GM21381 (cell line): Measurements from ENCODE around the gene ABCC3.

Source experiments
- ATAC-seq: cut with Tn5 transposase; IDR thresholded peaks from one replicate; pipeline ENCODE4 v1.9.1; 2021; ENCODE audit warnings: mild to moderate bottlenecking, moderate library complexity; ENCODE audit not compliant: unreplicated experiment

The ABCC3 gene

GRCh38 chr17:50683434-50684287, 49.0 kb downstream of the ABCC3 start:
- no peak for ATAC-seq

- no peak for ATAC-seq
Measured at GRCh38 chr17:50684288-50684611, 49.6 kb downstream of the ABCC3 start.

- no peak for ATAC-seq
Measured at GRCh38 chr17:50684612-50685333, 50.1 kb downstream of the ABCC3 start.

- no peak for ATAC-seq
Measured at GRCh38 chr17:50685334-50685665, 50.6 kb downstream of the ABCC3 start.

GRCh38 chr17:50685691-50686493, 51.2 kb downstream of the ABCC3 start:
- no peak for ATAC-seq

GRCh38 chr17:50686494-50687199, 52.0 kb downstream of the ABCC3 start:
- no peak for ATAC-seq

- ATAC-seq: no peak
Measured at GRCh38 chr17:50687200-50688066, 52.8 kb downstream of the ABCC3 start.

- ATAC-seq: no peak
Measured at GRCh38 chr17:50688245-50688644, 53.6 kb downstream of the ABCC3 start.

GRCh38 chr17:50689251-50689650, 54.6 kb downstream of the ABCC3 start:
- no peak for ATAC-seq

GRCh38 chr17:50689956-50690886, 55.5 kb downstream of the ABCC3 start:
- no peak for ATAC-seq

GRCh38 chr17:50690887-50691549, 56.3 kb downstream of the ABCC3 start:
- no peak for ATAC-seq

- ATAC-seq: no peak
Measured at GRCh38 chr17:50691550-50692447, 57.1 kb downstream of the ABCC3 start.

- no peak for ATAC-seq
Measured at GRCh38 chr17:50692448-50693035, 57.9 kb downstream of the ABCC3 start.

GRCh38 chr17:50693036-50693682, 58.5 kb downstream of the ABCC3 start:
- no peak for ATAC-seq

- ATAC-seq: no peak
Measured at GRCh38 chr17:50696365-50696879, 61.7 kb downstream of the ABCC3 start.

- no peak for ATAC-seq
Measured at GRCh38 chr17:50697062-50697461, 62.4 kb downstream of the ABCC3 start.
